Measurements from ENCODE around the gene BRAT1.
"Not testable (repeated sequence)": the region's sequence is repeated elsewhere in the genome, so short reads cannot be mapped to it uniquely, and the experiment has no call there.

BRAT1 gene

GRCh38 chr7:2592375-2592865 lies 37.1 kb upstream of the BRAT1 start:
- ATAC-seq, result no peak
- no peak overlapping the region for H3K4me3 Mint-ChIP-seq
- no peaks in the 10 kb centered on the region for H3K9me3 Mint-ChIP-seq
- no peak for DNase-seq
- no peaks in the 10 kb centered on the region for H3K4me1 Mint-ChIP-seq
- H3K27ac Mint-ChIP-seq, result no peak overlapping the region
- peaks cover 3% of the 10 kb centered on the region for H3K36me3 Mint-ChIP-seq (ENCODE audit: low read depth)
- no peaks in the 10 kb centered on the region for H3K27me3 Mint-ChIP-seq

- not testable (repeated sequence) for H3K27ac Mint-ChIP-seq; H3K4me1 Mint-ChIP-seq; H3K4me3 Mint-ChIP-seq; ATAC-seq; H3K36me3 Mint-ChIP-seq (ENCODE audit: low read depth); H3K9me3 Mint-ChIP-seq; DNase-seq; H3K27me3 Mint-ChIP-seq
These were observed 34.6 kb upstream of the BRAT1 start for GRCh38 chr7:2589941-2590340.

- no peaks in the 10 kb centered on the region for H3K27me3 Mint-ChIP-seq
- H3K9me3 Mint-ChIP-seq, result no peaks in the 10 kb centered on the region
- H3K27ac Mint-ChIP-seq, result no peak overlapping the region
- ATAC-seq, result no peak
- H3K4me1 Mint-ChIP-seq, result no peaks in the 10 kb centered on the region
- peaks cover 5% of the 10 kb centered on the region for H3K36me3 Mint-ChIP-seq (ENCODE audit: low read depth)
- no peak overlapping the region for H3K4me3 Mint-ChIP-seq
- no peak for DNase-seq
These were observed 34.0 kb upstream of the BRAT1 start for GRCh38 chr7:2589341-2589740.

- ATAC-seq, result no peak
- Mint-ChIP-seq H3K9me3 (no peaks in the 10 kb centered on the region), H3K27ac (no peak overlapping the region), H3K4me3 (no peak overlapping the region), H3K4me1 (no peaks in the 10 kb centered on the region), H3K36me3 (ENCODE audit: low read depth) (peaks cover 3% of the 10 kb centered on the region), H3K27me3 (no peaks in the 10 kb centered on the region)
- no peak for DNase-seq
These were observed 32.5 kb upstream of the BRAT1 start for GRCh38 chr7:2587778-2588177.

GRCh38 chr7:2587134-2587533 lies 31.8 kb upstream of the BRAT1 start:
- ATAC-seq, result no peak
- Mint-ChIP-seq H3K27ac (no peak overlapping the region), H3K27me3 (no peaks in the 10 kb centered on the region), H3K4me3 (no peak overlapping the region), H3K36me3 (ENCODE audit: low read depth) (peaks cover 2% of the 10 kb centered on the region), H3K9me3 (no peaks in the 10 kb centered on the region), H3K4me1 (no peaks in the 10 kb centered on the region)
- DNase-seq, result no peak

- H3K27me3 Mint-ChIP-seq, result no peaks in the 10 kb centered on the region
- ATAC-seq (no peak), DNase-seq (no peak)
- no peak overlapping the region for H3K27ac Mint-ChIP-seq
- no peaks in the 10 kb centered on the region for H3K4me1 Mint-ChIP-seq
- H3K4me3 Mint-ChIP-seq, result no peak overlapping the region
- peaks cover 2% of the 10 kb centered on the region for H3K36me3 Mint-ChIP-seq (ENCODE audit: low read depth)
- no peaks in the 10 kb centered on the region for H3K9me3 Mint-ChIP-seq
These were observed 31.1 kb upstream of the BRAT1 start for GRCh38 chr7:2586326-2587020.

GRCh38 chr7:2585446-2585845 lies 30.1 kb upstream of the BRAT1 start:
- H3K36me3 Mint-ChIP-seq (ENCODE audit: low read depth), result peaks cover 2% of the 10 kb centered on the region
- DNase-seq (no peak), ATAC-seq (no peak)
- H3K4me3 Mint-ChIP-seq, result no peak overlapping the region
- no peaks in the 10 kb centered on the region for H3K4me1 Mint-ChIP-seq
- no peaks in the 10 kb centered on the region for H3K9me3 Mint-ChIP-seq
- H3K27me3 Mint-ChIP-seq, result no peaks in the 10 kb centered on the region
- H3K27ac Mint-ChIP-seq, result no peak overlapping the region

- no peaks in the 10 kb centered on the region for H3K27me3 Mint-ChIP-seq
- peaks cover 2% of the 10 kb centered on the region for H3K36me3 Mint-ChIP-seq (ENCODE audit: low read depth)
- no peaks in the 10 kb centered on the region for H3K4me1 Mint-ChIP-seq
- no peak overlapping the region for H3K27ac Mint-ChIP-seq
- no peak overlapping the region for H3K4me3 Mint-ChIP-seq
- no peaks in the 10 kb centered on the region for H3K9me3 Mint-ChIP-seq
- DNase-seq, result no peak
- ATAC-seq, result no peak
These were observed 28.7 kb upstream of the BRAT1 start for GRCh38 chr7:2583798-2584580.

- no peak overlapping the region for H3K4me3 Mint-ChIP-seq
- H3K36me3 Mint-ChIP-seq (ENCODE audit: low read depth), result peaks cover 2% of the 10 kb centered on the region
- H3K4me1 Mint-ChIP-seq, result no peaks in the 10 kb centered on the region
These were observed 26.8 kb upstream of the BRAT1 start for GRCh38 chr7:2582006-2582735.

GRCh38 chr7:2580636-2581035 lies 25.3 kb upstream of the BRAT1 start:
- Mint-ChIP-seq H3K27me3 (no peaks in the 10 kb centered on the region), H3K9me3 (no peaks in the 10 kb centered on the region), H3K4me1 (no peaks in the 10 kb centered on the region), H3K4me3 (no peak overlapping the region), H3K27ac (no peak overlapping the region), H3K36me3 (ENCODE audit: low read depth) (peaks cover 6% of the 10 kb centered on the region)
- ATAC-seq, result no peak
- no peak for DNase-seq

More at GRCh38 chr7:2582006-2582735, 26.8 kb upstream of the BRAT1 start:
- no peaks in the 10 kb centered on the region for H3K9me3 Mint-ChIP-seq
- H3K27ac Mint-ChIP-seq, result no peak overlapping the region
- DNase-seq, result no peak
- H3K27me3 Mint-ChIP-seq, result no peaks in the 10 kb centered on the region
- no peak for ATAC-seq

GRCh38 chr7:2577914-2578680 lies 22.8 kb upstream of the BRAT1 start:
- Mint-ChIP-seq H3K9me3 (no peaks in the 10 kb centered on the region), H3K36me3 (ENCODE audit: low read depth) (peaks cover 4% of the 10 kb centered on the region), H3K27ac (no peak overlapping the region), H3K4me1 (peaks cover 4% of the 10 kb centered on the region), H3K27me3 (no peaks in the 10 kb centered on the region), H3K4me3 (no peak overlapping the region)
- no peak for DNase-seq
- ATAC-seq, result no peak

GRCh38 chr7:2576742-2577491 lies 21.6 kb upstream of the BRAT1 start:
- DNase-seq, result no peak
- Mint-ChIP-seq H3K27ac (no peak overlapping the region), H3K4me1 (peaks cover 13% of the 10 kb centered on the region), H3K27me3 (no peaks in the 10 kb centered on the region), H3K9me3 (no peaks in the 10 kb centered on the region), H3K36me3 (ENCODE audit: low read depth) (peaks cover 4% of the 10 kb centered on the region), H3K4me3 (no peak overlapping the region)
- ATAC-seq, result no peak

GRCh38 chr7:2575733-2576340 lies 20.5 kb upstream of the BRAT1 start:
- no peak overlapping the region for H3K4me3 Mint-ChIP-seq
- H3K36me3 Mint-ChIP-seq (ENCODE audit: low read depth), result peaks cover 4% of the 10 kb centered on the region
- H3K9me3 Mint-ChIP-seq, result no peaks in the 10 kb centered on the region
- no peak for ATAC-seq
- H3K27me3 Mint-ChIP-seq, result no peaks in the 10 kb centered on the region
- DNase-seq, result no peak
- peaks cover 15% of the 10 kb centered on the region for H3K4me1 Mint-ChIP-seq
- H3K27ac Mint-ChIP-seq, result no peak overlapping the region

Data from activated naive CD8-positive, alpha-beta T cell treated with anti-CD3 and anti-CD28 coated beads, Interleukin-2, amount 50 U/mL, for 24 hours (primary cell).